Activated B cell treated with CpG ODN at 0.5 μM for 24 hours (primary cell): Measurements from ENCODE around the gene GPR141. TPM values are rescaled to one million over a fixed set of nuclear protein-coding genes. Genes with fewer than 3 reads are reported as not detected.

Experiments
- ATAC-seq: fragments of 200-7000 bp; cut with Tn5 transposase; one replicate; pipeline ENCODE4 v1.10.0; 2021; ENCODE audit warnings: low read depth, mild to moderate bottlenecking, moderate library complexity
- CTCF ChIA-PET: fragments of 350-600 bp; sonication (Branson Sonifier 250); formaldehyde crosslinking; loops from one replicate; lab custom pipeline; 2021; ENCODE audit warnings: antibody characterized with exemption; lab: Charles Lee
- POLR2A ChIA-PET: fragments of 350-600 bp; sonication (Branson Sonifier 250); formaldehyde crosslinking; loops from one replicate; lab custom pipeline; 2021; ENCODE audit warnings: antibody characterized with exemption; lab: Charles Lee
- DNase-seq: peaks from one replicate; pipeline ENCODE4 v3.0.0; 2022
- H3K27ac Mint-ChIP-seq: one replicate; pipeline ENCODE4 v1.8.0; 2020; ENCODE audit warnings: mixed read lengths
- H3K27me3 Mint-ChIP-seq: one replicate; pipeline ENCODE4 v1.8.0; 2021; ENCODE audit warnings: mixed read lengths
- H3K36me3 Mint-ChIP-seq: one replicate; pipeline ENCODE4 v1.8.0; 2021; ENCODE audit warnings: low read depth, mixed read lengths
- H3K4me1 Mint-ChIP-seq: one replicate; pipeline ENCODE4 v1.8.0; 2021; ENCODE audit warnings: mixed read lengths
- H3K4me3 Mint-ChIP-seq: one replicate; pipeline ENCODE4 v1.8.0; 2020; ENCODE audit warnings: mild to moderate bottlenecking, mixed read lengths
- H3K9me3 Mint-ChIP-seq: one replicate; pipeline ENCODE4 v1.8.0; 2020; ENCODE audit warnings: mixed read lengths
- CTCF ChIP-seq: fragments of 200-600 bp; IDR thresholded peaks from one replicate; pipeline ENCODE4 v1.8.0; 2022; ENCODE audit warnings: antibody characterized with exemption, mild to moderate bottlenecking
- intact Hi-C: fragments of 100-400 bp; cut with micrococcal nuclease; formaldehyde crosslinking; loops from one replicate; pipeline ENCODE4 v1.15.1; 2024
- total RNA-seq: library from RNA; stranded (reverse); gene quantifications from 2 replicates; pipeline ENCODE4 v1.2.3, GENCODE V29; 2022

GPR141 gene
- total RNA-seq, 1 donor from 2014 or later, result not detected

GRCh38 chr7:37771801-37772200, 88.2 kb downstream of the GPR141 start:
- Mint-ChIP-seq H3K36me3 (no peaks in the 10 kb centered on the region), H3K4me3 (no peak overlapping the region), H3K4me1 (no peaks in the 10 kb centered on the region), H3K27ac (no peak overlapping the region), H3K27me3 (no peaks in the 10 kb centered on the region), H3K9me3 (peaks cover 15% of the 10 kb centered on the region)
- DNase-seq, result no peak
- ATAC-seq, result no peak
- ChIA-PET POLR2A (no interaction called here), CTCF (no interaction called here)
- intact Hi-C loops, result no loop called here
- TF ChIP-seq CTCF, result no peak

GRCh38 chr7:37775921-37776320, 92.4 kb downstream of the GPR141 start:
- intact Hi-C loops, result no loop called here
- Mint-ChIP-seq H3K36me3 (peaks cover 3% of the 10 kb centered on the region), H3K9me3 (peaks cover 27% of the 10 kb centered on the region), H3K27ac (no peak overlapping the region), H3K4me1 (no peaks in the 10 kb centered on the region), H3K27me3 (no peaks in the 10 kb centered on the region), H3K4me3 (no peak overlapping the region)
- DNase-seq, result no peak
- TF ChIP-seq CTCF, result no peak
- POLR2A ChIA-PET, result no interaction called here
- CTCF ChIA-PET, result no interaction called here
- ATAC-seq, result no peak

- Mint-ChIP-seq H3K27ac (no peak overlapping the region), H3K4me1 (peaks cover 30% of the 10 kb centered on the region), H3K9me3 (peaks cover 17% of the 10 kb centered on the region), H3K36me3 (peaks cover 3% of the 10 kb centered on the region), H3K27me3 (no peaks in the 10 kb centered on the region), H3K4me3 (no peak overlapping the region)
- CTCF ChIA-PET, result no interaction called here
- intact Hi-C loops, result loop anchor here (10.0 kb wide), 1 partner anchor 394 kb away; the partner anchor contains the start of gene STARD3NL
- no peak for DNase-seq
- no peak for TF ChIP-seq CTCF
- no peak for ATAC-seq
- POLR2A ChIA-PET, result no interaction called here
Observed at GRCh38 chr7:37781156-37781555, 97.6 kb downstream of the GPR141 start.

DNA sequence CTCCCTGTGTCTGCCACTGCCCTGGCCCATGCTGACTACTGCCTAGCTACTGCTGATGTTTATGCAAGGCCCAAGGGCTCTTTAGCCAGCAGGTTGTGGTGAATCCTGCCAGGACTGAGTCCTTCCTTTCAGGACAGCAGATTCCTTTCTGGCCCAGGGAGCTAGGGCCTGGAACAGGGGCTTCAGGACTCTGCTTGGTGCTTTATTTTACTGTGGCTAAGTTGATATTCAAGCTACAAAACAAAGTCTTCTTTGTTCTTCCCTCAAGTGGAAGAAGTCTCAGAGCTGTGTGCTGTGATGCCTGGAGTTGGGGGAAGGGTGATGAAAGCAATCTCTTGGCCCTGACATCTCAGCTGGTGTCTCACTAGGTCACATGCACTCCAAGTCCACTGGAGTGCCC, 98.6 kb downstream of the GPR141 start:
- DNase-seq (no peak), ATAC-seq (no peak)
- POLR2A ChIA-PET, result no interaction called here
- Mint-ChIP-seq H3K4me1 (peaks cover 39% of the 10 kb centered on the region), H3K27ac (no peak overlapping the region), H3K36me3 (peaks cover 3% of the 10 kb centered on the region), H3K9me3 (peaks cover 11% of the 10 kb centered on the region), H3K4me3 (no peak overlapping the region), H3K27me3 (no peaks in the 10 kb centered on the region)
- CTCF ChIA-PET, result no interaction called here
- no peak for TF ChIP-seq CTCF
- intact Hi-C loops, result loop anchor here (10.0 kb wide), 1 partner anchor 393 kb away; the partner anchor contains the start of gene STARD3NL

- POLR2A ChIA-PET, result interaction anchor here (1.5 kb wide), 1 partner anchor 335 kb away, joined by 4 read pairs; the partner anchor contains the start of gene ELMO1
- ATAC-seq (no peak), DNase-seq (no peak)
- no peaks in the 10 kb centered on the region for H3K9me3 Mint-ChIP-seq
- H3K27ac Mint-ChIP-seq, result no peak overlapping the region
- TF ChIP-seq CTCF, result no peak
- CTCF ChIA-PET, result no interaction called here
- intact Hi-C loops, result loop anchor here (10.0 kb wide), 1 partner anchor 391 kb away; the partner anchor contains the start of gene STARD3NL
- no peaks in the 10 kb centered on the region for H3K27me3 Mint-ChIP-seq
- no peak overlapping the region for H3K4me3 Mint-ChIP-seq
- no peaks in the 10 kb centered on the region for H3K36me3 Mint-ChIP-seq
- peaks cover 41% of the 10 kb centered on the region for H3K4me1 Mint-ChIP-seq
Observed at GRCh38 chr7:37784015-37784414, 100.4 kb downstream of the GPR141 start.
